Measurements from ENCODE around the gene PREX1.

PREX1 gene

GRCh38 chr20:48826069-48826468 is 1.7 kb downstream of the PREX1 start:
- no peak for DNase-seq

- DNase-seq = no peak
Measured at GRCh38 chr20:48825566-48825920, 2.3 kb downstream of the PREX1 start.

- DNase-seq = no peak
Measured at GRCh38 chr20:48824830-48825565, 2.8 kb downstream of the PREX1 start.

- no peak for DNase-seq
Measured at GRCh38 chr20:48823960-48824498, 3.8 kb downstream of the PREX1 start.

GRCh38 chr20:48823476-48823875 is 4.3 kb downstream of the PREX1 start:
- no peak for DNase-seq

- no peak for DNase-seq
Measured at GRCh38 chr20:48822879-48823385, 4.9 kb downstream of the PREX1 start.

GRCh38 chr20:48822178-48822577 is 5.6 kb downstream of the PREX1 start:
- no peak for DNase-seq

GRCh38 chr20:48821261-48821920 is 6.4 kb downstream of the PREX1 start:
- no peak for DNase-seq

- no peak for DNase-seq
Measured at GRCh38 chr20:48820649-48820973, 7.2 kb downstream of the PREX1 start.

GRCh38 chr20:48819821-48820648 is 7.8 kb downstream of the PREX1 start:
- no peak for DNase-seq

GRCh38 chr20:48819089-48819488 is 8.7 kb downstream of the PREX1 start:
- DNase-seq = no peak

- DNase-seq = no peak
Measured at GRCh38 chr20:48818481-48818987, 9.3 kb downstream of the PREX1 start.

- DNase-seq = no peak
Measured at GRCh38 chr20:48818031-48818370, 9.8 kb downstream of the PREX1 start.

GRCh38 chr20:48817367-48818030 is 10.3 kb downstream of the PREX1 start:
- DNase-seq = no peak

GRCh38 chr20:48816282-48817205 is 11.3 kb downstream of the PREX1 start:
- DNase-seq = no peak

GRCh38 chr20:48815537-48815936 is 12.3 kb downstream of the PREX1 start:
- DNase-seq = no peak

GRCh38 chr20:48814633-48815032 is 13.2 kb downstream of the PREX1 start:
- no peak for DNase-seq

GRCh38 chr20:48813930-48814546 is 13.8 kb downstream of the PREX1 start:
- DNase-seq = no peak

- DNase-seq = no peak
Measured at GRCh38 chr20:48813446-48813747, 14.4 kb downstream of the PREX1 start.

GRCh38 chr20:48812600-48813445 is 15.0 kb downstream of the PREX1 start:
- DNase-seq = no peak
